ENCODE data around the gene RPL22L1. TPM values are rescaled to one million over a fixed set of nuclear protein-coding genes. Genes with fewer than 3 reads are reported as not detected.
"Not testable (repeated sequence)": the region's sequence is repeated elsewhere in the genome, so short reads cannot be mapped to it uniquely, and the experiment has no call there.

Gene RPL22L1
- polyA plus RNA-seq, 3 donors from 2014 or later: 13.4 to 47.6 (median 39.0) TPM

DNA sequence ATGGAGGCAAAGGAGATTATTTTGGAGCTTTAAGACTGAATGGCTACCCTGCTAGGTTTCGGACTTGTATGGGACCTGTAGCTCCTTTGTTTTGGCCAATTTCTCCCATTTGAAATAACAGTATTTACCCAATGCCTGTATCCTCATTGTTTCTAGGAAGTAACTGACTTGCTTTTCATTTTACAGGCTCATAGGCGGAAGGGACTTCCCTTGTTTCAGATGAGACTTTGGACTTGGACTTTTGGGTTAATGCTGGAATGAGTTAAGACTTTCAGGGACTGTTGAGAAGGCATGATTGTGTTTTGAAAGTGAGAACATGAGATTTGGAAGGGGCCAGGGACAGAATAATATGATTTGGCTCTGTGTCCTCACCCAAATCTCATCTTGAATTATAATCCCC, 28.0 kb upstream of the RPL22L1 start:
- no peak overlapping the region for H3K4me3 Mint-ChIP-seq
- no peak overlapping the region for H3K27ac Mint-ChIP-seq
- DNase-seq: no peak
- no peaks in the 10 kb centered on the region for H3K4me1 Mint-ChIP-seq
- H3K36me3 Mint-ChIP-seq: peaks cover 32 to 58% (median 33%) of the 10 kb centered on the region in 3 donors
- no peaks in the 10 kb centered on the region for H3K27me3 Mint-ChIP-seq (ENCODE audit: low read depth in 3 of 3)
- H3K9me3 Mint-ChIP-seq: no peaks in the 10 kb centered on the region

DNA sequence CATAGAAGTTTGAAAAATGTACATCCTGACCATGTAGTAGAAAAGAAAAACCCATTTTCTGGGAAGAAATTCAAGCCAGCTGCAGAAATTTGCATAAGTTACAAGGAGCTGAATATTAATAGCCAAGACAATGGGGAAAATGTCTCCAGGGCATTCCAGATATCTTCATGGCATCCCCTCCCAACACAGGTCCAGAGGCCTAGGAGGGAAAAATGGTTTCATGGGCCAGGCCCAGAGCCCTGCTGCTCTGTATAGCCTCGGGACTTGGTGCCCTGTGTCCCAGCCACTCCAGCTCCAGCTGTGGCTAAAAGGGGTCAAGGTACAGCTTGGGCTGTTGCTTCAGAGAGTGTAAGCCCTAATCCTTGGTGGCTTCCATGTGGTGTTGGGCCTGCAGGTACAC, 27.2 kb upstream of the RPL22L1 start:
- H3K4me3 Mint-ChIP-seq; H3K4me1 Mint-ChIP-seq; H3K27me3 Mint-ChIP-seq (ENCODE audit: low read depth in 3 of 3); DNase-seq; H3K9me3 Mint-ChIP-seq; H3K27ac Mint-ChIP-seq: not testable (repeated sequence)
- peaks cover 33 to 58% (median 34%) of the 10 kb centered on the region in 3 donors for H3K36me3 Mint-ChIP-seq

DNA sequence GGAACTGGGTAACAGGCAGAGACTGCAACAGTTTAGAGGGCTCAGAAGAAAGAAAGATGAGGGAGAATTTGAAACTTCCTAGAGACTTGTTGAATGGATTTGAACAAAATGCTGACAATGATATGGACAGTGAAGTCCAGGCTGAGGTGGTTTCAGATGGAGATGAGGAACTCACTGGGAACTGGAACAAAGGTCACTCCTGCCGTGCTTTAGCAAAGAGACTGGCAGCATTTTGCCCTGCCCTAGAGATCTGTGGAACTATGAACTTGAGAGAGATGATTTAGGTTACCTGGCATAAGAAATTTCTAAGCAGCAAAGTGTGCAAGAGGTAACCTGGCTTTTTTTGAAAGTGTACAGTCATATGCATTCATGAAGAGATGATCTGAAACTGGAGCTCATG, 26.8 kb upstream of the RPL22L1 start:
- no peaks in the 10 kb centered on the region for H3K4me1 Mint-ChIP-seq
- no peak overlapping the region for H3K4me3 Mint-ChIP-seq
- H3K9me3 Mint-ChIP-seq: no peaks in the 10 kb centered on the region
- H3K27ac Mint-ChIP-seq: no peak overlapping the region
- H3K36me3 Mint-ChIP-seq: peaks cover 29 to 54% (median 30%) of the 10 kb centered on the region in 3 donors
- DNase-seq: no peak
- no peaks in the 10 kb centered on the region for H3K27me3 Mint-ChIP-seq (ENCODE audit: low read depth in 3 of 3)

DNA sequence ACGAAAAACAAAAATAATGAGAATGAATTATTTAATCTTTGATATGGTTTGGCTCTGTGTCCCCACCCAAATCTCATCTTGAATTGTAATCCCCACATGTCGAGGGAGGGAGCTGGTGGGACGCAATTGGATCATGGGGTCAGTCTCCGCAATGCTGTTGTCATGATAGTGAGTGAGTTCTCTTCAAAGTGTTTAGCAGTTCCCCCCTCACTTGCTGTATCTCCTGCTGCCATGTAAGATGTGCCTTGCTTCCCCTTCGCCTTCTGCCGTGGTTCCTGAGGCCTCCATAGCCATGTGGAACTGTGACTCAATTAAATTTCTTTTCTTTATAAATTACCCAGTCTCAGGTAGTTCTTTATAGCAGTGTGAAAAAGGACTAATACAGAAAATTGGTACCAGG, 26.3 kb upstream of the RPL22L1 start:
- not testable (repeated sequence) for DNase-seq, H3K4me1 Mint-ChIP-seq

DNA sequence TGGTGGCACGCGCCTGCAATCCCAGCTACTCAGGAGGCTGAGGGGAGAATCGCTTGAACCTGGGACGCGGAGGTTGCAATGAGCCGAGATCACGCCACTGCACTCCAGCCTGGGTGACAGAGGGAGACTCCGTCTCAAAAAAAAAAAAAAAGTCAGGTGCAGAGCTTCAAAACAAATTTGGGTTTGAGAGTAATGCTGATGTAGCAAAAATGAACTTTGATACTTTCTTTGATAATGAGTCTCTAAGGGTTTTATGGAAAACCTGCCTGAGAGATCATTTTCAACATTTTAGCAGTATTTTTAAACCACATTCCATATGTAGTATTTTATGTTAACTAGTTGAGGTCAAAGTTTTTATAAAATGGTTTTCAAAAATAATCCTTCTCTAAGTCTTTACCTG, 23.9 kb upstream of the RPL22L1 start:
- H3K4me1 Mint-ChIP-seq: no peaks in the 10 kb centered on the region
- H3K27ac Mint-ChIP-seq: no peak overlapping the region
- no peaks in the 10 kb centered on the region for H3K27me3 Mint-ChIP-seq (ENCODE audit: low read depth in 3 of 3)
- H3K4me3 Mint-ChIP-seq: no peak overlapping the region
- H3K36me3 Mint-ChIP-seq: peaks cover 20 to 44% (median 22%) of the 10 kb centered on the region in 3 donors
- no peaks in the 10 kb centered on the region for H3K9me3 Mint-ChIP-seq
- DNase-seq: no peak

More for the DNA sequence above, 26.3 kb upstream of the RPL22L1 start:
- not testable (repeated sequence) for H3K27ac Mint-ChIP-seq; H3K9me3 Mint-ChIP-seq; H3K27me3 Mint-ChIP-seq (ENCODE audit: low read depth in 3 of 3); H3K4me3 Mint-ChIP-seq
- H3K36me3 Mint-ChIP-seq: peaks cover 28 to 53% (median 29%) of the 10 kb centered on the region in 3 donors

DNA sequence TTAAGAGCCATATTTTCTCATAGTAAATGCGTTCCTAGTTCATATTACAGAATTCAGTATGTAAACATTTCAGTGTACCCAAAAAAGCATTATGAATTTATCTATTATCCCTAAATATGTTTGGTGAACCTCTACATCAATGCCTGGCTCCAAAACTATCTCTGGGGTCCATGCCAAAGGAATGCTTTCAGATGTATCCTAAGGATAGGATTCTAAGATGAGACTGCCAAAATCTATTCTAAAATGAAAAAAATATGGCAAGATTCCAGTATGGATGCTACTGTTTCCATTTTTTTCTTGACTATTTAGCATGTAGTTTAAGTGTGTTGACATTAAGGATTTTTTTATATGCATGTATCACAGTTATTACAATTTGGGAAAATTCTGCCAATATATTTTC, 19.6 kb upstream of the RPL22L1 start:
- no peaks in the 10 kb centered on the region for H3K4me1 Mint-ChIP-seq
- peaks cover 13 to 25% (median 18%) of the 10 kb centered on the region in 3 donors for H3K36me3 Mint-ChIP-seq
- H3K9me3 Mint-ChIP-seq: no peaks in the 10 kb centered on the region
- H3K4me3 Mint-ChIP-seq: no peak overlapping the region
- peaks cover 0 to under 1% (median 0%) of the 10 kb centered on the region in 3 donors for H3K27me3 Mint-ChIP-seq (ENCODE audit: low read depth in 3 of 3)
- H3K27ac Mint-ChIP-seq: no peak overlapping the region
- no peak for DNase-seq

DNA sequence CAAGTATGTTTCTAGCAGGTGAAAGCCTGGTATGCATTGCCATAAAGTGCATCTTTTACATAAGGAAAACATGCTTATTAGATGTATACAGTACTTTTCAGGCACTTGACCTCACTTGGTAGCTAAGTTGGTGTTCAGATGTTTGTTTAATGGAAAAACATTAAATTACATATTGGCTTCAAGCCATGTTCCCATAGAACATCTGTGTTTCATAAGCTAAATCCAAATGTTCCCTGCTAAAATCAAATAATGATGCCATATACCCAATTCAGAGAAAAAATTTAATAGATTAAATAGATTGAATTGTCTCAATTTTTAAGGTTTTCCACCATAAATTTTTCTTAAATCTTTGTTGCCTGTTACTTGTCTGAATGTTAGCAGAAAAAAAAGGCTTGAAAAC, 19.1 kb upstream of the RPL22L1 start:
- Mint-ChIP-seq H3K9me3 (no peaks in the 10 kb centered on the region), H3K36me3 (peaks cover 13 to 20% (median 16%) of the 10 kb centered on the region in 3 donors), H3K4me1 (no peaks in the 10 kb centered on the region), H3K27ac (no peak overlapping the region), H3K27me3 (ENCODE audit: low read depth in 3 of 3) (peaks cover 0 to 3% (median 0%) of the 10 kb centered on the region in 3 donors), H3K4me3 (no peak overlapping the region)
- DNase-seq: no peak

DNA sequence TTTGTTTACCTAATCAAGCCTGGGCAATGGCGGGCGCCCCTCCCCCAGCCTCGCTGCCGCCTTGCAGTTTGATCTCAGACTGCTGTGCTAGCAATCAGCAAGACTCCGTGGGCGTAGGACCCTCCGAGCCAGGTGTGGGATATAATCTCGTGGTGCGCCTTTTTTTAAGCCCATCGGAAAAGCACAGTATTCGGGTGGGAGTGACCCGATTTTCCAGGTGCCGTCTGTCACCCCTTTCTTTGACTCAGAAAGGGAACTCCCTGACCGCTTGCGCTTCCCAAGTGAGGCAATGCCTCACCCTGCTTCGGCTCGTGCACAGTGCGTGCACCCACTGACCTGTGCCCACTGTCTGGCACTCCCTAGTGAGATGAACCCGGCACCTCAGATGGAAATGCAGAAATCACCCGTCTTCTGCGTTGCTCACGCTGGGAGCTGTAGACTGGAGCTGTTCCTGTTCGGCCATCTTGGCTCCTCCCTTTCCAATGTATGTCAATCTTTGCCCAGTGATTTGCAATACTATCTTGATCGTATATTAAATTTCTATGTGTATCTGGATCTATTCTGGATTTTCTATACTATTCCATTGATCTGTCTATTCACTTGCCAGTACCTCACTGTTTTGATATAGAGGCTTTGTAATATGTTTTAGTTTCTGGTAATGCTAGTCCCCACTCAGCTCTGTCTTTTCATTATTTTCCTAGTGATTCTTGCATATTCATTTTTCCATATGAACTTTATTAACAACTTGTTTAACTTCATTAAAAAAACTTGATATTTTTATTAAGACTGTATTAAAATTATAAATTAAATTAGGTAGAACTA, 14.3 kb upstream of the RPL22L1 start:
- H3K4me3 Mint-ChIP-seq, H3K9me3 Mint-ChIP-seq, H3K4me1 Mint-ChIP-seq: not testable (repeated sequence)

DNA sequence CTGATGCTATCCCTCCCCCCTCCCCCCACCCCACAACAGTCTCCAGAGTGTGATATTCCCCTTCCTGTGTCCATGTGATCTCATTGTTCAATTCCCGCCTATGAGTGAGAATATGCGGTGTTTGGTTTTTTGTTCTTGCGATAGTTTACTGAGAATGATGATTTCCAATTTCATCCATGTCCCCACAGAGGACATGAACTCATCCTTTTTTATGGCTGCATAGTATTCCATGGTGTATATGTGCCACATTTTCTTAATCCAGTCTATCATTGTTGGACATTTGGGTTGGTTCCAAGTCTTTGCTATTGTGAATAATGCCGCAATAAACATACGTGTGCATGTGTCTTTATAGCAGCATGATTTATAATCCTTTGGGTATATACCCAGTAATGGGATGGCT, 8.7 kb upstream of the RPL22L1 start:
- not testable (repeated sequence) for H3K27ac Mint-ChIP-seq; H3K4me1 Mint-ChIP-seq; H3K4me3 Mint-ChIP-seq; DNase-seq; H3K36me3 Mint-ChIP-seq; H3K9me3 Mint-ChIP-seq; H3K27me3 Mint-ChIP-seq (ENCODE audit: low read depth in 3 of 3)

More for the DNA sequence above, 14.3 kb upstream of the RPL22L1 start:
- not testable (repeated sequence) for H3K27me3 Mint-ChIP-seq (ENCODE audit: low read depth in 3 of 3); H3K36me3 Mint-ChIP-seq; H3K27ac Mint-ChIP-seq; DNase-seq

DNA sequence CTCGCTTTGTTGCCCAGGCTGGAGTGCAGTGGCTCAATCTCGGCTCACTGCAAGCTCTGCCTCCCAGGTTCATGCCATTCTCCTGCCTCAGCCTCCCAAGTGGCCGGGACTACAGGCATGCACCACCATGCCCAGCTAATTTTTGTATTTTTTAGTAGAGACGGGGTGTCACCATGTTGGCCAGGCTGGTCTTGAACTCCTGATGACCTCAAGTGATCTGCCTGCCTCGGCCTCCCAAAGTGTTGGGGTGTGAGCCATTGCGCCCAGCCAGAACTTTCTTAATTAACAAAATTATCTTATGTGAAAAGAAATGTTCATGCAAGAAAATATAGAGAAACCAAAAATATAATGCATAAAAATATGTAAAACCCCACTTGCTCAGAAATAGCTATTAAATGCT, 7.3 kb upstream of the RPL22L1 start:
- H3K27me3 Mint-ChIP-seq (ENCODE audit: low read depth in 3 of 3); DNase-seq; H3K27ac Mint-ChIP-seq; H3K9me3 Mint-ChIP-seq; H3K4me1 Mint-ChIP-seq; H3K4me3 Mint-ChIP-seq; H3K36me3 Mint-ChIP-seq: not testable (repeated sequence)

DNA sequence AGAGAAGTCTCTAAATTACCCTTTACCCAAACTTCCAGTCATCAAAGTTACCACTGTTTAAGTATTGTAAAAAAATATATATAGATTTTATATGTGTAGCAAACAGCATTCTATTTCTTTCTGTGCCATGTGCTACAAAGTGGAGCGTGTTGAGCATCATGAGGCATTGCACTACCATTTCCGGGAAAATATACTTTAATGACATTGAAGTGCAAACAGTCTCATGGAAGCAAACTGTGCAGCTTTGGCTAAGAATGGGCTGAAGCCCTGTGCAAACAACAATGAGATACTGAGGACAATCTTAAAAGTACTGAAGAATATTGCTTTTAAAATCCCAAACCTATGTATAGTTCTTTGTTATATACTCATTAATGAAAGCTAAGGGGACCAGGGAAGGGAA, 6.5 kb upstream of the RPL22L1 start:
- no peaks in the 10 kb centered on the region for H3K4me1 Mint-ChIP-seq
- no peaks in the 10 kb centered on the region for H3K27me3 Mint-ChIP-seq (ENCODE audit: low read depth in 3 of 3)
- H3K4me3 Mint-ChIP-seq: no peak overlapping the region
- no peak overlapping the region for H3K27ac Mint-ChIP-seq
- H3K36me3 Mint-ChIP-seq: no peaks in the 10 kb centered on the region
- DNase-seq: no peak
- H3K9me3 Mint-ChIP-seq: no peaks in the 10 kb centered on the region

DNA sequence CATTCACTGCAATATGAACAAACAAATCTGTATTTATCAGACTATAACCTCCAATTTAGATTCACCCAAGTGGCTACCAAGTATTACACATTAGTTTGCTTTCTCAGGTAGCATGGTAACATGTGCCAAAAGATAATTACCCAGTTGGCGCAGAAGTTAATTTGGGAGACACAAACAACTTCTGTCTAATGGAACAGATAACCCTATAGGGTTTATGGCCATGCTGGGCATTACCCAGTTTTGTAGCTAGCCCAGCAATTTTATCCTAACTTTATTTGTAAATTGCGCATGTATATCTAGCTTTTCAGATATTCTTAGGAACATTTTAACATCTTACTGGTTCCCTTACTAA, 780 bp downstream of the RPL22L1 start:
- Mint-ChIP-seq H3K4me3 (peak overlapping the region; percentile 90 to 97 (median 94)), H3K9me3 (no peaks in the 10 kb centered on the region), H3K4me1 (peaks cover 26 to 40% of the 10 kb centered on the region in 2 donors), H3K27ac (peak overlapping the region; percentile 96 to 98 (median 97)), H3K27me3 (ENCODE audit: low read depth in 3 of 3) (peaks cover 9 to 19% (median 13%) of the 10 kb centered on the region in 3 donors), H3K36me3 (peaks cover 12 to 30% (median 24%) of the 10 kb centered on the region in 3 donors)
- no peak for DNase-seq

DNA sequence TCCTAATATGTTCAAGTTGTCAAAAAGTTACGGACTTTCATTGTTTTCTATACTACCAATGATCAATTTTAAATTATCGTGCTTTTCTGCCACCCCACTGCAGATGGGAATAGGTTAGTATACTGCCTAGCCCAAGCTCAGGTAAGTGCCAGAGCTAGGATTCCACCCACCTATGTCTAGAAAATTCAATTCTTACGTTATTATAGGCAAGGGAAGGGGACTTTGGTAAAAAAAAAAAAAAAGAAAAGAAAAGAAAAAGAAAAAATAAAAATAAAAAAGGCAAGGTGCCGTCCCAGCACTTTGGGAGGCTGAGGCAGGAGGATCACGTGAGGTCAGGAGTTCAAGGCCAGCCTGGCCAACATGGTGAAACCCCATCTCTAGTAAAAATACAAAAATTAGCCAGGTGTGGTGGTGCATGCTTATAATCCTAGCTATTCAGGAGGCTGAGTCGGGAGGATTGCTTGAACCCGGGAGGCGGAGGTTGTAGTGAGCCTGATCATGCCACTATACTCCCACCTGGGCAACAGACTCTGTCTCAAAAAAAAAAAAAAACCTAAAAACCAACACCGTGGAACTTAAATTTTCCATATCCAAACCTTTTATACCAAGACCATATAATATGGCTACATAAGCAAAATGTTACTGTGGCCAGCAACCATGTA, 1.3 kb downstream of the RPL22L1 start:
- no peak for DNase-seq
- Mint-ChIP-seq H3K4me1 (peaks cover 26 to 40% of the 10 kb centered on the region in 2 donors), H3K36me3 (peaks cover 12 to 30% (median 24%) of the 10 kb centered on the region in 3 donors), H3K27ac (peak overlapping the region; percentile 63 to 98 (median 96)), H3K9me3 (no peaks in the 10 kb centered on the region), H3K27me3 (ENCODE audit: low read depth in 3 of 3) (peaks cover 9 to 19% (median 13%) of the 10 kb centered on the region in 3 donors), H3K4me3 (peak overlapping the region; percentile 90 to 97 (median 94))

DNA sequence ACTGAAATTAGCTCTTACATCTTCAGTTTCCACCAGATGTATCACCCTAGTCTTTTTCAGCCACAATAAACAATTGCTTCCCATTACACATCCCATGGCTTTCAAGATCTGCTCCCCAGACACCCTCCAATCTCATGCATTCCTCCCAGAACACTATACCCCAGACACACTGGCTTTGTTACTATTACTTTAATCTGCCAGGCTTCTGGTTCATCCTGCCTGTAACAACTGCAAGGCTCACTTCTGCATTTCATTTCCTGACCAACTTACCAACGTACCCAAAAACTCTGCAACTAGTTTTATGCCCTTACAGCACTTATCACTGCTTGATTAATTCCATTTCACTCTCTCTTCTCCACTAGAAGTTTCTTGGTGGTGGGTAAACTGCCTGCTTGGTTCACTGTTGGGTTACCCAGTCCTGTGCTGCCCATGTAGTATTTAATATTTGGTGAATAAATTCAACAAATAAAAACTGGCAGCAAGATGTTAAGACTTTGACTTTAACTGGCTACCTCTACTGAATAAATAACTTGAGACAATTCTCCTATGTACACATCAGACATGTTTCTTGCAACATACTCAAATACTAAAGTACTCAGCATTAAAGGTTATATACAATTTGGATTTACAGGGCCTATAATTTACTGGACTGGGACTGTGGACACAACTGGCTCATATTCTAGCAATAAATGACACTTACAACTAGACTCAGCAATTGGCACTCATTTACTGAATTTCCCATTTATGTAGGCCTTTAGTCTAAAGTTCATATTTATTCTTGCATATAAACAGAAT, 2.7 kb downstream of the RPL22L1 start:
- DNase-seq: no peak
- Mint-ChIP-seq H3K36me3 (peaks cover 12 to 30% (median 24%) of the 10 kb centered on the region in 3 donors), H3K4me1 (peaks cover 26 to 40% of the 10 kb centered on the region in 2 donors), H3K4me3 (peak overlapping the region in 1 of 5 donors; percentile 11), H3K27me3 (ENCODE audit: low read depth in 3 of 3) (peaks cover 9 to 19% (median 16%) of the 10 kb centered on the region in 3 donors), H3K27ac (peak overlapping the region; percentile 6 to 68 (median 56)), H3K9me3 (no peaks in the 10 kb centered on the region)
